Esophagus muscularis mucosa (tissue), 4 donors: ENCODE results near the gene SMIM3. TPM values are rescaled to one million over a fixed set of nuclear protein-coding genes. Genes with fewer than 3 reads are reported as not detected.
"Not testable (repeated sequence)": the region's sequence is repeated elsewhere in the genome, so short reads cannot be mapped to it uniquely, and the experiment has no call there.

Experiments
- DNase-seq: peaks from one replicate; pipeline ENCODE4 v3.0.0-alpha.2; 2017; ENCODE audit errors: extremely low spot score
- H3K27ac ChIP-seq, 4 donors: fragments of 200-600 bp; sonication (generic); replicated peaks in 1 of 4; 1 replicate in 3 of 4; 2 replicates in 1 of 4; pipeline ENCODE4 v1.5.1; 2016 to 2019; ENCODE audit warnings: mild to moderate bottlenecking in 1 of 4
- H3K27me3 ChIP-seq, 4 donors: fragments of 200-600 bp; sonication (generic); one replicate each; pipeline versions ENCODE4 v1.5.1 to v1.6.0; 2016 to 2019
- H3K36me3 ChIP-seq, 4 donors: fragments of 200-600 bp; sonication (generic); one replicate each; pipeline ENCODE4 v1.5.1; 2016 to 2019
- H3K4me1 ChIP-seq, 4 donors: fragments of 200-600 bp; sonication (generic); one replicate each; pipeline ENCODE4 v1.5.1; 2016 to 2019
- H3K4me3 ChIP-seq, 4 donors: fragments of 200-600 bp; sonication (generic); 1 replicate in 2 of 4; 2 replicates in 2 of 4; pipeline ENCODE4 v1.5.1; 2016 to 2019; ENCODE audit warnings: mild to moderate bottlenecking in 4 of 4, moderate library complexity in 1 of 4
- H3K9me3 ChIP-seq, 4 donors: fragments of 200-600 bp; sonication (generic); 1 replicate in 3 of 4; 2 replicates in 1 of 4; pipeline ENCODE4 v1.5.1; 2016 to 2019
- EP300 ChIP-seq: sonication (generic); formaldehyde crosslinking; IDR thresholded peaks from one replicate; pipeline ENCODE4 v1.6.1; 2017; ENCODE audit warnings: antibody characterized with exemption
- POLR2A ChIP-seq: fragments of 450-650 bp; IDR thresholded peaks from one replicate; pipeline ENCODE4 v1.6.1; 2017; ENCODE audit warnings: antibody characterized with exemption, moderate library complexity, mild to moderate bottlenecking, low read depth
- POLR2AphosphoS5 ChIP-seq, 2 donors: sonication (generic); formaldehyde crosslinking; IDR thresholded peaks; one replicate each; pipeline ENCODE4 v1.6.1; 2017; ENCODE audit warnings: antibody characterized with exemption in 2 of 2
- WGBS: methylation state at CpG from one replicate; pipeline ENCODE4 v1.1.5; 2018; 5-methylcytosine and 5-hydroxymethylcytosine counted together
- intact Hi-C: fragments of 100-400 bp; cut with DNase I; formaldehyde crosslinking; loops from one replicate; pipeline ENCODE4 v1.15.1; 2023
- total RNA-seq, 4 donors: library from RNA; depleted of rRNA; stranded (reverse); fragments of >200 nt; gene quantifications; one replicate each; pipeline versions ENCODE4 v1.1.0 to v1.2.1, GENCODE V29; 2016
- TF ChIP-seq, protein P1 (sequence below), 3 experiments: fragments of 200-600 bp in 2 of 3; fragments of 450-650 bp in 1 of 3; sonication (generic) in 2 of 3; IDR thresholded peaks; one replicate each; pipeline ENCODE4 v1.5.1; 2017 to 2019; ENCODE audit warnings: antibody characterized with exemption in 3 of 3, mild to moderate bottlenecking in 2 of 3, moderate library complexity in 1 of 3

Gene SMIM3
- total RNA-seq, 4 donors from 2014 or later: 39.9 to 48.4 (median 44.4) TPM

DNA sequence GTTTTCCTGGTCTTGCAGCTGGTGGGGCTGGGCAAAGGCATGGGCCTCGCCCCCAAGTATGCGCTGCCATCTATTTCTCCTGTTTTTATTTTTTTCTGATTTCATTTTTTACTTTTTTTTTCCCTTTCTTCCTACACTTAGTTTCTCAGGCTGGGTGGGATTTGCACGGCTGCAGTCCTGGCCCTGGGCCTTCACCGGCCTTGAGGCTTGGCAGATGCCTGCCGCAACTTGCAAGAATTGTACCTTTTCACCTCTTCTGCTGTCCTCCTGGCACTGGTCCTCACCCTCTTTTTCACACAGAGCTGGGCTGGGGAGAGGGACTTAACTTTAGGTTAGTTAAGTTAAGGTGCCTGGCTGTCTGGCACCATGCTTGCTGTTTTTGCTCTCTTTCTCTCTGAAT, 57.5 kb downstream of the SMIM3 start:
- TF ChIP-seq EP300 (no peak), POLR2AphosphoS5 (IDR thresholded peaks at IDR 0.05) (no peak), POLR2A (no peak)
- TF ChIP-seq, protein P1, sequence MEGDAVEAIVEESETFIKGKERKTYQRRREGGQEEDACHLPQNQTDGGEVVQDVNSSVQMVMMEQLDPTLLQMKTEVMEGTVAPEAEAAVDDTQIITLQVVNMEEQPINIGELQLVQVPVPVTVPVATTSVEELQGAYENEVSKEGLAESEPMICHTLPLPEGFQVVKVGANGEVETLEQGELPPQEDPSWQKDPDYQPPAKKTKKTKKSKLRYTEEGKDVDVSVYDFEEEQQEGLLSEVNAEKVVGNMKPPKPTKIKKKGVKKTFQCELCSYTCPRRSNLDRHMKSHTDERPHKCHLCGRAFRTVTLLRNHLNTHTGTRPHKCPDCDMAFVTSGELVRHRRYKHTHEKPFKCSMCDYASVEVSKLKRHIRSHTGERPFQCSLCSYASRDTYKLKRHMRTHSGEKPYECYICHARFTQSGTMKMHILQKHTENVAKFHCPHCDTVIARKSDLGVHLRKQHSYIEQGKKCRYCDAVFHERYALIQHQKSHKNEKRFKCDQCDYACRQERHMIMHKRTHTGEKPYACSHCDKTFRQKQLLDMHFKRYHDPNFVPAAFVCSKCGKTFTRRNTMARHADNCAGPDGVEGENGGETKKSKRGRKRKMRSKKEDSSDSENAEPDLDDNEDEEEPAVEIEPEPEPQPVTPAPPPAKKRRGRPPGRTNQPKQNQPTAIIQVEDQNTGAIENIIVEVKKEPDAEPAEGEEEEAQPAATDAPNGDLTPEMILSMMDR (IDR thresholded peaks at IDR 0.05): no peak
- Histone ChIP-seq H3K27ac (no peak overlapping the region), H3K36me3 (no peaks in the 10 kb centered on the region), H3K9me3 (peaks cover 0 to 18% (median 13%) of the 10 kb centered on the region in 4 donors), H3K4me1 (no peaks in the 10 kb centered on the region), H3K4me3 (no peak overlapping the region), H3K27me3 (no peaks in the 10 kb centered on the region)
- 91% methylated on average over 5 of the region's 5 CpGs for WGBS
- intact Hi-C loops: no loop called here
- DNase-seq: no peak

- no peak for DNase-seq
- Histone ChIP-seq H3K36me3 (no peaks in the 10 kb centered on the region), H3K4me3 (no peak overlapping the region), H3K9me3 (peaks cover 0 to 13% (median 8%) of the 10 kb centered on the region in 4 donors), H3K27ac (no peak overlapping the region), H3K4me1 (no peaks in the 10 kb centered on the region), H3K27me3 (no peaks in the 10 kb centered on the region)
- WGBS: 88% methylated on average over 3 of the region's 3 CpGs
- intact Hi-C loops: no loop called here
- TF ChIP-seq, protein P1 (IDR thresholded peaks at IDR 0.05): no peak
- no peak for TF ChIP-seq EP300
- TF ChIP-seq POLR2A: no peak
- no peak for TF ChIP-seq POLR2AphosphoS5 (IDR thresholded peaks at IDR 0.05)
Observed at GRCh38 chr5:150836703-150837102, 58.1 kb downstream of the SMIM3 start.

DNA sequence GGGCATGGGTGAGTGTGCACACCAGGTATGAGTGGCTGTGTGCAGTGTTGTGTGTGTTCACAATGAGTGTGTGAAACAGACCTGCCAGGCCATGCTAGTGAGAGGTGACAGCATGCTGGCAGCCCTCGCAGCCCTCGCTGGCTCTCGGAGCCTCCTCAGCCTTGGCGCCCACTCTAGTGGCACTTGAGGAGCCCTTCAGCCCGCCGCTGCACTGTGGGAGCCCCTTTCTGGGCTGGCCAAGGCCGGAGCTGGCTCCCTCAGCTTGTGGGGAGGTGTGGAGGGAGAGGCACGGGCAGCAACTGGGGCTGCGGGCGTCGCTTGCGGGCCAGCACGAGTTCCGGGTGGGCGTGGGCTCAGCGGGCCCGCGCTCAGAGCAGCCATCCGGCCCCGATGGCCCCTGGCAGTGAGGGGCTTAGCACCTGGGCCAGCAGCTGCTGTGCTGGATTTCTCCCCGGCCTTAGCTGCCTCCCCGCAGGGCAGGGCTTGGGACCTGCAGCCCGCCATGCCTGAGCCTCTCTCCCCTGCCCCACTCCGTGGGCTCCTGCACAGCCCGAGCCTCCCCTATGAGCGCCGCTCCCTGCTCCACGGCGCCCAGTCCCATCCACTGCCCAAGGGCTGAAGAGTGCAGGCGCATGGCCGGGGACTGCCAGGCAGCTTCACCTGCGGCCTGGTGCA, 66.8 kb downstream of the SMIM3 start:
- not testable (repeated sequence) for H3K27ac ChIP-seq, H3K4me3 ChIP-seq, DNase-seq, H3K4me1 ChIP-seq, H3K9me3 ChIP-seq, H3K27me3 ChIP-seq, H3K36me3 ChIP-seq
- WGBS: 94% methylated on average over 15 of the region's 32 CpGs
- intact Hi-C loops: loop anchor here (10.0 kb wide), 1 partner anchor 141 kb away; the partner anchor contains the start of gene RBM22

- H3K36me3 ChIP-seq, H3K27me3 ChIP-seq, H3K4me3 ChIP-seq, H3K9me3 ChIP-seq, H3K4me1 ChIP-seq, H3K27ac ChIP-seq, DNase-seq: not testable (repeated sequence)
- intact Hi-C loops: loop anchor here (2.0 to 10.0 kb wide), 3 partner anchors 45 to 285 kb away; partner anchors contain the start of gene RBM22
- 73% methylated on average over 2 of the region's 3 CpGs for WGBS
Observed at GRCh38 chr5:150846308-150846653, 67.7 kb downstream of the SMIM3 start, which contains the start of gene IRGM. IRGM (plus strand) TSS chr5:150846521; CDS start chr5:150848124, 1,603 bp downstream.

Other genes starting within 250 kb of the SMIM3 start
- gene SYNPO, start 138.1 kb upstream of the SMIM3 start, total RNA-seq: 10 to 100 TPM; 20.4 to 54.0 (median 39.3) TPM
- 1 to 10 TPM in 1 of 4 donors, under 1 TPM in 2, not detected in 1; 0.17 to 1.2 (median 0.46) TPM for gene MYOZ3, start 117.5 kb upstream of the SMIM3 start, total RNA-seq
- 10 to 100 TPM; 20.8 to 31.3 (median 22.7) TPM for gene RBM22, start 77.7 kb upstream of the SMIM3 start, total RNA-seq
- gene DCTN4, start 19.7 kb upstream of the SMIM3 start, total RNA-seq: 10 to 100 TPM; 48.5 to 59.7 (median 49.3) TPM
- not detected for gene IRGM, start 67.8 kb downstream of the SMIM3 start, total RNA-seq
- gene ZNF300, start 126.2 kb downstream of the SMIM3 start, total RNA-seq: 1 to 10 TPM; 1.7 to 3.1 (median 2.4) TPM
- 1,000 to 10,000 TPM; 1,165 to 3,724 (median 1,939) TPM for gene GPX3, start 241.8 kb downstream of the SMIM3 start, total RNA-seq